ENCODE results near the gene BMF.
"Not testable (repeated sequence)": the region's sequence is repeated elsewhere in the genome, so short reads cannot be mapped to it uniquely, and the experiment has no call there.

The BMF gene

DNA sequence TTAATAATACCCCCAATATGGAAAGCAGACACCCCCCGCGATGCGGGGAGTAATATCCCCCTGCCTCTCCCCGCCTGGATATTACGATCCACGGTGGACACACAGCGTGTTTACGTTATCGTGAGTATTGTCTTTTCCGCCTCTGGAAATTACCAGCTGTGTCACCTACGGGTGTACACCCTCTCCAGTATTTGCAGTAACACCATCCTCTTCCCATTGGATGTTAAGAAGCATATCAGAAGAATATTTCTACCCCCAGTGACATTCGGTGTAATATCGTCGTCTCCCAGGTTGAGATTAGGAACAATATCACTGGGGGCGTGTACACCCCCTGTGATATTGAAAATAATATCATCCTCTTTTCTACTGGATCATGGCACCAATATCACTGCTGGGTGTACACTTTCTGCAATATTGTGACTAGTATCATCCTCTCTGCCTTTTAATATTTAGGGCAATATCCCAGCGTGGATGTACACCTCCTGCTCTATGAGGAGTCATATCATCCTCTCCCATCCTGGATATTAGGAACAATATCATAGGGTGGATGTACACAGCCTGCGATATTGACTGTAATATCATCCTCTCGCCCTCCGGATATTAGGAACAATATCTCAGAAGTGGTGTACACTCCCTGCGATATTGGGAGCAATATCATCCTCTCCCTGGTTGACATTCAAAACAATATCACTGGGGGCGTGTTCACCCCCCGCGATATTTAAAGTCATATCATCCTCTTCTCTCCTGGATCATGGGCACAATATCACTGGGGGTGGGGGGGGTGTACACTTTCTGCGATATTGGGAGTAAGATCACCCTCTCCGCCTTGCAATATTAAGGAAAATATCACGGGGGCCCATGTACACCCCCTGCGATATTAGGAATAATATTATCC is 20.3 kb upstream of the BMF start:
- no peak for DNase-seq (ENCODE audit: low read depth in 2 of 2)

DNA sequence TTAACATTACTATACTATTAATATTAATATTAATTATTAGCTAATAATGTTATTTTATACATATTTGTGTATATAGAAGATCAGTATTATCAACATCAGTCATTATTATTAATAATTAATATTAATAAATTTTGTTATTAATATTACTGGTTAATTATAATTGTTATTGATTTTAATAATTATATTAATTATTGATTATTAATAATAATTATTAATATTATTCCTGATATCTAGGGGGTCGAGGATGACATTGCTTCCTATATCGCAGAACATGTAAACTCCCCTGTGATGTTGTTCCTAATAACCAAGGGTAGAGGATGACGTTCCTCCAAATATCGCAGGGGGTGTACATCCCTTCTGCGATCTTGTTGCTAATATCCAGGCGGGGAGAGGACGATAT is 17.3 kb upstream of the BMF start:
- no peak for DNase-seq (ENCODE audit: low read depth in 2 of 2)

DNA sequence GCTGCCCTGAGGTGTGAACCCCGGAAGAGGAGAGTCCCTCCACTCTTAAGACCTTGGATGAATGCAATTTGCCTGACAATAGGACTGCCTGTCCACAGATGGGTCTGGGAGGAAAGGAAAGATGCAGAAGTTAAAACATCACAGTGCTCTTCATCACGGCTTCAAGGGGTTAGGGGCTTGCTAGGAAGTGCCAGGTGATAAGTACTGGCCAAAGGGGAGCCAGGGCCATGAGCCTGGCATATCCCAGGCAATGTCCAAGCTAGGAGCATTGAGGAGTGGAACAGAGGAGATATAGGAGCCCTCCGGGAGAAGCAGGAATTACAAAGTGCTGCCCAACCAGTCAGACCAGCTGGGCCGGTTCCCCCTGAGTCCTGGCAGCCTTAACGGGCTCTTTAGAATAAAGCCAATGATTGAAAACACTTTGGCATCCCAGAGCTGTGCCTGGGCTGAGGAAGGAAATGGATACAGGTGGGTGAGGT is 16.2 kb upstream of the BMF start:
- not testable (repeated sequence) for DNase-seq (ENCODE audit: low read depth in 2 of 2)

DNA sequence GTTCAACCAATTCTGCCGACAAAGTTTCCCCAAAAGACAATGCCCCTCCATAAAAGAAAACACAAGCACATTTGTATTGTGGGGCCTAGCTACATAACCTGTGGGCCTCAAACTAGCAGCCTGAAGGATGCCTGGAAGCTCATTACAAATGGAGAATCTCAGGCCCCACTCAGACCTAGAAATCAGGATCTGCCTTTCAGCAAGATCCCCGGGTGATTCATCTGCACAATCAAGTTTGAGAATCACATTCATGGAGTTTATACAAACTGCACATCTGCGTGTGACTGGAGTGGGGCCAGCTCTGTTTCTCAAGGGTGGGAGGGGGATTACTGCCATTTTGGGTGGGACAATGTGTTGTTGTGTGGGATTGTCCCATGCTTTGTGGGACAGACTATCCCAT is 15.7 kb upstream of the BMF start:
- DNase-seq (ENCODE audit: low read depth in 2 of 2), result not testable (repeated sequence)

DNA sequence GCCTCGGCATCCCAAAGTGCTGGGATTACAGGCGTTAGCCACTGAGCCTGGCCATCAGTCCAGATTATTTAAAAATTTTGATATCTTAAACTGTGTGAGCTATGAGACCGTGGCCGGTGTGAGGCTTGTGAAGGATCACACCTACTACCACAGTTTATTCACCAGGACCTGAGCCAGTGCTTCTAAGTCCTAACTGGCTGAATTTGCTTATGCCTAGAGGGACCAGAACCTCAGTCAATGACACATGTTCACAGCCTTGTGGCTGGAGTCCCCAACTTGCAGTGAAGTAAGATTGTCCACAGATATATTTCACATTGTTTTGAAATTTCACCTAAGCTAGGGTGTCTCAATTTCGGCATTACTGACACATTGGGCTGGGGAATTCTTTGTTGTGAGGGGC is 15.2 kb upstream of the BMF start:
- not testable (repeated sequence) for DNase-seq (ENCODE audit: low read depth in 2 of 2)

DNA sequence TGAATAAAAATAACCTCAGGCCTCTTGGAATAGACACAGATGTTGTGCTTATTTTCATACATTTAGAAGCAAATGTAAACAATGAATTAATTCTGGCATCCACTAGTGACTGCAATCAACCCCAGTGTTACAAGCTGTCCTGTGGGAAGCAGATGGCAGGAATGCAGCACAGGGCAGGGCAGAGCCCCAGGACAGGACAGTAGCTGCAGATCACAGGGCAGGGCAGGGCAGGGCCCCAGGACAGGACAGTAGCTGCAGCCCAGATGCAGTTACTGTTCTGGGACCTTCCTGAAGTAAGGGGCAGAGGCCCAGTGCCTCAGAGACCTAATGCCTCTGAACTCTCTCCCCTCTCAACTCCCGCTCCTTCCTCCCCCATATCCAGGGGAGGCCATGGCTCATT is 14.3 kb upstream of the BMF start:
- not testable (repeated sequence) for DNase-seq (ENCODE audit: low read depth in 2 of 2)

DNA sequence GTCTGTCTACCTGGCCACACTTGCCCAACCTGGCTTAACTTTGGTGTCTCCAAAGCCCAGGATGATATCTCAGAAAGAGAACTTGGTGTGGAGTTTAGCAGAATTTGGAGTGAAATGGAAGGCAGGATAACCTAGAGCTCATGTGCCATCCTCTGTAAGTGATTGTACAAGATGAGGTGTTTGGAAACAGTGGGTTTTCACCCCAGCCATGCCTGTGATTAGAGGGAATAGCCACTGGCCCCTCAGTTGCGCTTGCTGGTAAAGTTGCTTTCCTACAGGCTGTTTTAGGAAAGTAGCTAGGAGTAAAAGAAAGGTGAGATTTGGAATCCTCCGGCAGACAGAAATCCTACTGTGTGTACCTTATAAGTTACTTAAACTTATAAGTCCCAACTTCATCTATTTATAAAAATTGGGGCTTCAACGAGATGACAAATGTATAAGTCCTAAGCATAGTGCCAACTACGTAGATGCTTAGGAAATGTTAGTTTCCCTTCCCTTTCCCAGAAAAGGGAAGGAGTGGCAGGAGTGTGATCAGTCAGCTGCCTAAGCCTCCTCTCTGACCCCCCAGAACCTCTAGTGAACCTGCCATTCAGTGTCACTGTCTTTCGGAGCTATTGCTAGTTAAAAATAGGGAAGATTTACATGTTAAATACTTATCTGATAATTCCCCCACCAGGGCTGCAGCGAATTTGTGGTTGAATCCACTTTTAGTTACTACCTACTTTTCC is 13.4 kb upstream of the BMF start:
- no peak for DNase-seq (ENCODE audit: low read depth in 2 of 2)

DNA sequence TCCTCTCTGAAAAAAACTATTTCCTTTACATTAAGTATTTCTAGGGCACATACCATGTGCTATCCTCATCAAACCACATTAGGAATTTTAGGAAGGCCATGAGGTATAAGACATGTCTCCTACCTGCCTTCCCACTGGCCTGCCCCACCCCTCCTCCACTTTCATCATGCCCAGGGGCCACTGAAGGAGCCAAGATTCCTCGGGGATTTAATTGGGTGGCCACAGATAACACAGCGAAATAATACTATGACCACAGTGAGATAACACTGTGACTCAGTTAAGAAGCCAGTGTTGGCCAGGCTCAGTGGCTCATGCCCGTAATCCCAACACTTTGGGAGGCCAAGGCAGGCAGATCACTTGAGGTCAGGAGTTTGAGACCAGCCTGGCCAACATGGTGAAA is 9.8 kb upstream of the BMF start:
- DNase-seq (ENCODE audit: low read depth in 2 of 2), result no peak

DNA sequence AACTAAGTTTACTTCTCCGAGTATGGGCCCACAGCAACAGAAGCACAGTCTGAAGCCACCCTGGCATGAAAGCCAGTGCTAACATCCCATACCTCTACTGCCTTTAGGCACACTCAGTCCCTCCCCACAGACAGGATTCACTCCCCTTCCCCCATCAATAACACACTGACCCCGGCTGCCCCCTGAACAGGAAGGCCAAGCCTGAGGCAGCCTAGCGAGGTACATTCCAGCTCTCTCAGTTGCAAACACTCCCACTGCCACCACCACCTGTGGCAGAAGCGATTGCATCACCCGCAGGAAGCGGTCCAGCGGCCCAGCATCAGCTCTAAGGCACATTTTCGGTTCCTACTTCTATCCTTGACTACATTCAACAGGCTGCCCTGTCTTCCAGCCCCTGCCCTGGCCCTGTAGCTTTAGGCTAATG is 7.0 kb upstream of the BMF start:
- DNase-seq (ENCODE audit: low read depth in 2 of 2), result no peak

DNA sequence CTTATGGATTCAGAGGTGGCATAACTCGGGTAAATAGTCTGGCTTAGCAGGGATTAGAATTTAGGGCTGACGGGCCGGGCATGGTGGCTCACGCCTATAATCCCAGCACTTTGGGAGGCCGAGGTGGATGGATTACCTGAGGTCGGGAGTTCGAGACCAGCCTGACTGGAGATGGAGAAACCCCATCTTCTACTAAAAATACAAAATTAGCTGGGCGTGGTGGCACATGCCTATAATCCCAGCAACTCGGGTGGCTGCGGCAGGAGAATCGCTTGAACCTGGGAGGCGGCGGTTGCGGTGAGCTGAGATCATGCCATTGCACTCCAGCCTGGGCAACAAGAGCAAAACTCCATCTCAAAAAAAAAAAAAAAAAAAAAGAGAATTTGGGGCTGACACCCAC is 6.4 kb upstream of the BMF start:
- not testable (repeated sequence) for DNase-seq (ENCODE audit: low read depth in 2 of 2)

DNA sequence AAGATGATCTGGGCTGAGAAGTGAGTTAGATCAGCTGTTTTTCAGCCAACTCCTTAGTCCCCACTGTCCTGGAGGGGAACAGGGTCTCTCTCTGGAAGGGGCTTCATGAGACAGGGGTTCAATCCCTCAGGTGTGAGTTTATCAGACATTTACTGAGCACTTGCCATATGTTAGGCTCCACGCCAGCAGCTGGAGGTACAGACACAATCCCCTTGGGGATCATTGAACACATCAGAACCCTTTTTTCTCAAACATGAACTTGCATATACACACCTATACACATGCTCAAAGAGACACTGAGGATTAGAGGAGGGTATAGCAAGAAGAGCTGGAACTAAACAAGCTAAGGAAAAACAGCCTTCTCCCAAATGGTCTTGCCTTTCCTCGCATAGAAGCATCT is 5.5 kb upstream of the BMF start:
- no peak for DNase-seq (ENCODE audit: low read depth in 2 of 2)

DNA sequence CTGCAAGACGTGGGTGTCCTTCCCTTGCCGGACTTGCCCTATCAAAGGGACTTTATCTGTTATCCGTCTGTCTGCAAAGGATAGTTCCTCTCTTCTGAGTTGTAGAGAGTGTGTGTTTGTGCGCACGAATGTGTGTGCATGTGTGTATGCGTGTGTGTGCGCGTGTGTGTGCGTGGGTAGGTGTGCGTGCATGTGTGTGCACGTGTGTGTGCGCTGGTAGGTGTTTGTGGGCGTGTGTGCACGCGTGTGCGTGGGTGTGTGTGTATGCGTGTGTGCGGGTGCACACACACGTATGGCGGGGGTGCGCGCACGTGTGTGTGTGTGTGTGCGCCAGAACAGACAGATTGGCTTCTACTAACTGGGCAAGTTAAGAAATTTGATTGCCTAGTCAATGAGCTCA is 4.1 kb upstream of the BMF start:
- DNase-seq (ENCODE audit: low read depth in 2 of 2), result no peak

DNA sequence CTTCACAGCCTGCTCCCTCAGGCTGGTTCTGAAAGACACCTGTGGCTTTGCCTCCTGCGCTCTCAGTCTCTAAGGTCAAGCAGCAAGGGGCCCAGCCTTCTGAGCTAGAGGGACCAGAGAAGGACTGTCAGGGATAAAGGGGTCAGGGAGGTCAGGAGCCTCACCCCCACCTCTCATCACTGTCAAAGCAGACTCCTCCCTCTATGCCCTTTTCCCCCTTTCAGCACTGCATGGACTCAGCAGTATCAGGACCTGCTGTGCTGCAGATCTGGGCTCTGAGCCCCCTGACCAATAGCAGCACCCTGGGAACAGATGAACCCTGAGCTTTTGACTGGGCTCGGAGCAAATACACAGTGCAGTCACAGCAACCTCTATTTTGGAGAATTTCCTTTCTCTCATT is 3.2 kb upstream of the BMF start:
- no peak for DNase-seq (ENCODE audit: low read depth in 2 of 2)

DNA sequence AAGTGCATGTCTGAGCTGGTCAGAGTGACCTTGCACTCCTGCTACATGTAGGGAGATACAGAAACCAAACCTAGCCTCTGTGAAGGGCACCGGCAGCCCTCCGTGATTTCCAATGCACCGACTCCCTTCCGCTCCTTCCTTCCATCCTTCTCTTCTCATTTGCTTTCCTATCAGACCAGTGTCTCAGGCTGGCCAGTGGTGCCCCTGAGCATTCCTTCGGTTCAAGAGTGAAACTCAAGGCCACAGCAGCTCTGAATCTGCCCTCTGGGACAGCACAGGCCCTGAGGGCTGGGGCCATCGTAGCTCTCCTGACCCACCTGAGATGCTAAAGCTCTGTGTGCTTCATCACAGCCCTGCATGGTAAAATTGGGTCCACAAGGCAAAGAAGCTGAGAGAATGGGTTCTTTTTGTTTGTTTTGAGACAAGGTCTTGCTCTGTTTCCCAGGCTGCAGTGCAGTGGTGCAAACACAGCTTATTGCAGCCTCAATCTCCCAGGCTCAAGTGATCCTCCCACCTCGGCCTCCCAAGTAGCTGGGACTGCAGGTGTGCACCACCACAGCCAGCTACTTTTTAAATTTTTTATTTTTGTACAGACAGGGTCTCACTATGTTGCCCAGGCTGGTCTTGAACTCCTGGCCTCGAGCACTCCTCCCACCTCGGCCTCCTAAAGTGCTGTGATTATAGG is 2.3 kb upstream of the BMF start:
- DNase-seq (ENCODE audit: low read depth in 2 of 2), result no peak

DNA sequence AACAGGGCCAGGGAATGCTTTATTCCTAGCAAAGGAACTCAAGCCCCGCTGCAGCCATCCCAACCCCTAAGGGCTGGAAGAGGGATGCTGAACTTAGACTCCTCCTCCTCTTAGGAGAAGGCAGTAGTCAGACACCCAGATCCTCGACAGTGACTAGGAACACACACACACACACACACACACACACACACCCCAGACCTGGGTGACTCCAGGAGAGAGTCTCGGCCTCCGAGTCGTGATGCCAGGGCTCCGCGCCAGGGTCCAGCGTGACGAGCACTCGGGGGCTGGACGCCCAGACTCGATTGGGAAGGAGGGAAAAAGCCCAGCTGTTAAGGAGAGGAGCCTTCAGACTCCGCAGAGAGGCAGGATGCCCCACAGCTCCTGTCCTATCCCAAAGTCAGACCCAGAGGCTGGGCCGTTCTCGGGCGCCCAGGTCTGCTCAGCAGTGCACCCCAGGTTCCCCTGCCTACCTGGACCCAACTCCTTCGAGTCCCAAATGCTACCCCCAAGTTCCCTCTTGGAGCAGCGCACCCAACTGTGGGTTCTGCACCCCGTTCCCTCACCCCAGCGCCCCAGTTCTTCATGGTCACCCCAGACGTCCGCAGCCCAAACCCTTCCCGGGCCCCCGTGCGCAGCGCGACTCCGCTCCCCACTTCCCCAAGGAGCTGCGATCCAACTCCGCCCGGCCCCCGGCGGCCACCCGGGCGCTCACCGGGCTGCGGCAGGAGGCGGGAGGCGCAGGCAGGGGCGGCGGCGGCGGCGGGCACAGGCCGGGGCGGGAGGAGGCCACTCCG is 421 bp downstream of the BMF start:
- DNase-seq (ENCODE audit: low read depth in 2 of 2), result no peak

DNA sequence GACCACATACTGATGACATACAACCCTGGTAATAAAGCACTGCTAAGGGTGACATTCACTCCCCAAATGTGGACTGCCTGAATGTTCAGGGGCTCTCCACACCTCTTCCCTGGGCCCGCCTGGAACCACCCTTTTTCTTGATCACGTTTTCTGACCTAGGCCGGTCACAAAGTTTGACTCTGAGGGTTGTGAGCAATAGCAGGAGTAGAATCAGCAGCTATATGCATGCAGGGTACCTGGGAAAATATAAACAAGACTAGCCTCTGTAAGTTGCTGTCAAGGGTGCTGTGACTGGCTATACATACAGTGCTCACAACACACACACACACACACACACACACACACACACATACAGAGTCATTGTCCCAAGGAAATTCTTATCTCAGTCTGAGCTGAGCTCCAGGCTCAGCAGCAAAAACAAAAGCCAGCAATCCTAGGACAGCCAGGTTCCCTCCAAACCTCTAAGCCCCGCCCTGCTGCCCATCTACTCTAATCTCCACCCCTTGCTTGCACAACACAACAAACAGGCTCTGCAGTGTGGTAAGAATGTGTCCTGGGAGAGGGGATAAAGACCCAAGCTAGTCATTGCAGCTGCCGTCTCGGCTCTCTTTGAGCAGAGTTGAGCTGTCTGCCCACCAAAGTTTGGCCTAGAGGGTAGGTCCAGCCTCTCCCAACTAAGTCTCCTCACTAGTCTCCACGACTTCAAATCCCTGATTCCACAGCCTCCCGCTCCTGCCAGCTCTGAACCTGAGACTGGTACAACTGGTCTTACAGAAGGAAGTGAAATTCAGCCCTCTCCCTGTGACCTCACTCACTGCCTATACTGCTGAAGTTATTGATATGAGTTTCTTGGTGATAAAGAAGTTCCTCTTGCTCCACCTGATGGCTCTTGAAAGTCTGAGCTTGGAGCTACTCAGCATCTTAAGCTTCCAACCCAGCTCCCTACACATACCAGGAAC is 2.2 kb downstream of the BMF start:
- no peak for DNase-seq (ENCODE audit: low read depth in 2 of 2)

DNA sequence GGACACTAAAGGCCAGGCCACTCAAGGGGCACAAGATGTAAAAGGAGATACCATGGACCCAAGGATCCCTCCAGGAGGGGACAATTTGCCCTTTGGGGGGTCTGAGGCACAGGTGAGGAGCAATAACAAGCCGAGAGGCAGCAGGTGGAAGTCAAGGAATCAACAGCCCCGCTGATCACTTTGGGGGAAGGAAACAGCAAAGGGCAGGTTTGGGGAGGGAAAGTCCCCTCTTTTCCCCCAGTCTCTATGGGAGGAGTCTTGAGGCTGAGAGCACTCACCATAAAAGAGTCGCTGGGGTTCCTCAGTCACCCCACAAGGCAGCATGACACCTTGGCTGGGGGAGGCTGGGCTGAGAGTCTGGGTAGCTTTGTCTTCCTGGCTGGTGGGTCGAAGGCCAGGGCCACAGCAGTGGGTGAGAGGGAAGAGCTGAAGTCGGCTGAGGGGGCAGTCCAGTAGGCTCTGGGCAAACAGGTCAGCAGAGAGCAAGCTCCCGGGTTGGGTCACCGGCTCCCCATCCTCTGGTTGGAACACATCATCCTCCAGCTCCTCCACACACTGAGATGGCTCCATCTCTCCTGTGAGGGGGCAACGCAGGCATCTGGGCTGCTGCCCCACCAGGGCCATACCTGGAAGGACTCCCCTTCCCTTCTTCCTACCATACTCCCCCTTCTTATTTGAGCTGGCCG is 3.0 kb downstream of the BMF start:
- DNase-seq (ENCODE audit: low read depth in 2 of 2), result no peak

DNA sequence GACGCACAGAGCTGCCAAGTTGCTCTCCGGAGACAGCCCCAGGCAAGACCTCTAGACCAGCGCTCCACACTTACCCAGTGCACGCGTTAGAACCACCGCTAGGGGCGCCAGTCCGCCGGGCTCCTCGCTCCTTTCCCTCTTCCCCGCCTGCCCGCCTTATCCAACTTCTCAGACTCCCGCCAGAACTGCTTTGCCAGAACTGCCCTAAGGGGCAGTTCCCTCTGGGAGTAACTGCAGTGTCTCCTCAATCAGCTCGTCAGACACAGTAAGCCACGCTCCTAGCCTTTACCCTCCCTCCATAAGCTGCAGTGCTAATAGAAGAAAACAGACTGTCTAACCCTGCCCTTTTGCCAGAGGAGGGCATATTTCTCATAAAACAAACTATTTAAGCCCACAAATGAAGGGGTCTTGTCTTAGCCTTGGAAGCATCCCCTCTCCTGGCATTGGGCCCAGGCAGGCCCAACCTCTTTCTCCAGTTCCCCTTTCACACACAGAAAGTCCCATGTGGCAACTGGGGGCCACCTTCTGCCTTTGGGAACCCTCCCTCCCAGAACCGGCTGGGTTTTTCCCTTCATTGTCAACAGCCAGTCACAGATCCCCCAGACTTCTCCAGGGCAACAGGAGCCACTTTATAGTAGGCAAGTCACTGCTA is 3.7 kb downstream of the BMF start:
- DNase-seq (ENCODE audit: low read depth in 2 of 2), result no peak

DNA sequence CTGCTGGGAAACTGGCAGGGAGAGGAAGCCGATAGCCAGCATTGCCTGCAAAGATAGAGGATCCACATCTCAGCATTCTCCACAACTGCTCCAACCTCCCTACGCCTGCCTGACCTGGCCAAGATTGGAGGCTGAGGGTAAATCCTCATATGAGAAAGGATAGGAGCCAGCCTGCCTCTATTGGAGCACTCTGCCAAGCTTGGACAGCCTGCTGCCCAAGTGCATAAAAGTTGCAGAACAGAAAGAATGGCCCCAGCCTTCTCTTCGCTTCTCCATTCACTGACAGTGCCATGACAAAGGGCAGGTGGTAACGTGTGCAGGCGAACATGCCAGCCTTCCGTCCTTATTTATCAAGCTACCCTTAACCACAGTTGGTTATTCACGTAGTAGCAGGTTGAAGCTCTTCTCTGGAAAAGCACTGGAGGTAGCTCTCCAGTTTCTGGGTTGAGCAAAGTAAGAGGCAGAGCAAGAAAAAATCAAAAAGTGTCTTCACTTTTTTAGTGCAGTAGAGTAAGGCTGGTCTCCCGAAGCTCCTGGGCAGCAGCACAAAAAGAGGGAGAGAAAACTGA is 4.3 kb downstream of the BMF start:
- no peak for DNase-seq (ENCODE audit: low read depth in 2 of 2)

Data from fibroblast of skin of left quadriceps (primary cell).